IgD-negative memory B cell (primary cell): ENCODE data around the gene EPN3. TPM values are rescaled to one million over a fixed set of nuclear protein-coding genes. Genes with fewer than 3 reads are reported as not detected.

ENCODE experiments used
- H3K27ac Mint-ChIP-seq, 3 donors: one replicate each; pipeline ENCODE4 v1.8.0; 2020 to 2022; ENCODE audit warnings: mild to moderate bottlenecking in 3 of 3, mixed read lengths in 3 of 3, moderate library complexity in 1 of 3
- H3K27me3 Mint-ChIP-seq: one replicate; pipeline ENCODE4 v1.8.0; 2021; ENCODE audit warnings: mixed read lengths
- H3K36me3 Mint-ChIP-seq: one replicate; pipeline ENCODE4 v1.8.0; 2020; ENCODE audit warnings: mild to moderate bottlenecking, mixed read lengths
- H3K4me1 Mint-ChIP-seq, 3 donors: one replicate each; pipeline ENCODE4 v1.8.0; 2020 to 2022; ENCODE audit warnings: mixed read lengths in 3 of 3, mild to moderate bottlenecking in 1 of 3
- H3K4me3 Mint-ChIP-seq, 4 donors: one replicate each; pipeline ENCODE4 v1.8.0; 2020 to 2022; ENCODE audit warnings: mild to moderate bottlenecking in 4 of 4, mixed read lengths in 4 of 4, moderate library complexity in 3 of 4
- H3K9me3 Mint-ChIP-seq, 3 donors: one replicate each; pipeline ENCODE4 v1.8.0; 2020 to 2021; ENCODE audit warnings: mixed read lengths in 3 of 3, mild to moderate bottlenecking in 1 of 3
- polyA plus RNA-seq: library from polyadenylated mRNA; unstranded; fragments of 300-500 nt; fragmentation: Illumina TruSeq; gene quantifications from one replicate; pipeline ENCODE4 v1.2.3, GENCODE V29; 2021

EPN3 gene
- not detected for polyA plus RNA-seq

GRCh38 chr17:50532452-50533024 lies at the start of gene EPN3:
EPN3 (plus strand) TSS chr17:50532735; CDS start chr17:50536557, 3,822 bp downstream.
- Mint-ChIP-seq H3K4me1 (peaks cover 0 to 4% (median 3%) of the 10 kb centered on the region in 3 donors), H3K9me3 (no peaks in the 10 kb centered on the region), H3K27ac (no peak within 1 kb of the TSS), H3K4me3 (no peak within 1 kb of the TSS), H3K27me3 (peaks cover 67% of the 10 kb centered on the region), H3K36me3 (no peaks in the 10 kb centered on the region)

DNA sequence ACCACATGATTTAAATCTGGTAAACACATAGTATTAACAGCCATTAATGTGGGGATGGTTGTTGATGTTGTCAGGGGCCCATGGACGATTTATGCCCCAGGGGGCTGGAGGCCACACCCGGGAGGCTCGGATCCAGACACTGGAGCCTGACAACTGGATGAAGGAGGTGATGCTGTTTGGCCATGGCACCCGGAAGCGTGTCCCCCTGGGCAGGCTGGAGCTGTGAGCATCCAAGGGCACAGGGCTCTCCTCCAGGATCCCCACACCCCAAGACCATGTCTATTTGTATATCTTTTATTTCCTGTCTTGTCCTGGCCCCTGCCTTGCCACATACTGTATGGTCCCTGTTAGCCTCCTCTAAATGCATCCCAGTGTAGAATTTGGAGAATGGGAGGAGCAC lies 49.3 kb upstream of the EPN3 start:
- Mint-ChIP-seq H3K27me3 (no peaks in the 10 kb centered on the region), H3K4me3 (no peak overlapping the region), H3K4me1 (peaks cover 8 to 11% (median 9%) of the 10 kb centered on the region in 3 donors), H3K9me3 (no peaks in the 10 kb centered on the region), H3K27ac (peak overlapping the region in 1 of 3 donors; percentile 27), H3K36me3 (peaks cover 6% of the 10 kb centered on the region)

- H3K36me3 Mint-ChIP-seq = peaks cover 8% of the 10 kb centered on the region
- no peaks in the 10 kb centered on the region for H3K9me3 Mint-ChIP-seq
- H3K27ac Mint-ChIP-seq = peak overlapping the region in 1 of 3 donors; percentile 48
- no peak overlapping the region for H3K4me3 Mint-ChIP-seq
- H3K4me1 Mint-ChIP-seq = peaks cover 2 to 8% (median 5%) of the 10 kb centered on the region in 3 donors
- no peaks in the 10 kb centered on the region for H3K27me3 Mint-ChIP-seq
These were observed 48.0 kb upstream of the EPN3 start for GRCh38 chr17:50484386-50485155.

GRCh38 chr17:50487213-50488096 lies 45.1 kb upstream of the EPN3 start:
- Mint-ChIP-seq H3K9me3 (no peaks in the 10 kb centered on the region), H3K27me3 (no peaks in the 10 kb centered on the region), H3K27ac (no peak overlapping the region), H3K4me1 (peaks cover 0 to 1% (median under 1%) of the 10 kb centered on the region in 3 donors), H3K4me3 (no peak overlapping the region), H3K36me3 (peaks cover 12% of the 10 kb centered on the region)

DNA sequence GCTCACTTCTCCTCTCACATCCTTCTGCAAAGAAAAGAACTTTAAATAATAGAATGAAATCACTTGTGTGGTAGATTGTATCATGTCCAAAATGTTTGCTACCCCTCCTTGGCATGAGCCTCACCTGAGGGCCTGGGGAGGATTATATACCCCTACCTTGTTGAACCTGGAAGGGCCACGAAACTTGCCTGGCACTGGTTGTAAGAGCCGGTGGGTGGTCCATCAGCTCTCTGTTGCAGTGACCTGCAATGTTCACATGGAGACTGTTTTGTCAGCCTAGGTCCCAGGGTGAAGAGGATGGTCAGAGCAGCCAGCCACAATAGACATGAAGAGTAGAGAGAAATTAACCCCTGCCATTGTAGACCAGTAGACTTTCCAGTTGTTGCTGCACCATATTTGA lies 43.7 kb upstream of the EPN3 start:
- no peaks in the 10 kb centered on the region for H3K9me3 Mint-ChIP-seq
- no peak overlapping the region for H3K4me3 Mint-ChIP-seq
- H3K27me3 Mint-ChIP-seq = no peaks in the 10 kb centered on the region
- H3K27ac Mint-ChIP-seq = no peak overlapping the region
- H3K4me1 Mint-ChIP-seq = peaks cover 0 to under 1% (median 0%) of the 10 kb centered on the region in 3 donors
- peaks cover 10% of the 10 kb centered on the region for H3K36me3 Mint-ChIP-seq

- H3K27ac Mint-ChIP-seq = no peak overlapping the region
- H3K9me3 Mint-ChIP-seq = no peaks in the 10 kb centered on the region
- H3K4me3 Mint-ChIP-seq = no peak overlapping the region
- H3K27me3 Mint-ChIP-seq = no peaks in the 10 kb centered on the region
- H3K36me3 Mint-ChIP-seq = peaks cover 6% of the 10 kb centered on the region
- H3K4me1 Mint-ChIP-seq = peaks cover 0 to 2% (median 0%) of the 10 kb centered on the region in 3 donors
These were observed 41.0 kb upstream of the EPN3 start for GRCh38 chr17:50491505-50491904.

DNA sequence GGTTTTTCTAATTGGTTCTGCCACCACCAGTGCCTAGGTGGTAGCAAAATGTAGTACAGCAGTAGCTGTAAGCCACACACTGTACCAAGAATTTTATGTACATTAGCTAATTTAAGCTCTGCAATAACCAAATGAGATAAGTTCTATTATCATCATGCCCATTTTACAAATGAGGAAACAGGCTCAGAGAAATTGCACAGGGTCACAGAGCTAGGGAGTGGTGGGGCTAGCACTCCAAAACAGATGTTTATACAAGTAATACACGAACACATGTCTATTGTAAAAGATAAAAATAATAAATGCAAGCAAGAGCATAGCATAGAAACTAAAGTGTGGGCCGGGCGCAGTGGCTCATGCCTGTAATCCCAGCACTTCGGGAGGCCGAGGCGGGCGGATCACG lies 40.3 kb upstream of the EPN3 start:
- H3K27ac Mint-ChIP-seq = no peak overlapping the region
- peaks cover 0 to 2% (median 0%) of the 10 kb centered on the region in 3 donors for H3K4me1 Mint-ChIP-seq
- no peak overlapping the region for H3K4me3 Mint-ChIP-seq

GRCh38 chr17:50493744-50494143 lies 38.8 kb upstream of the EPN3 start:
- H3K36me3 Mint-ChIP-seq = peaks cover 5% of the 10 kb centered on the region
- peaks cover 0 to 2% (median 0%) of the 10 kb centered on the region in 3 donors for H3K4me1 Mint-ChIP-seq
- no peak overlapping the region for H3K27ac Mint-ChIP-seq

More for the DNA sequence above, 40.3 kb upstream of the EPN3 start:
- H3K27me3 Mint-ChIP-seq = no peaks in the 10 kb centered on the region
- H3K36me3 Mint-ChIP-seq = peaks cover 6% of the 10 kb centered on the region
- no peaks in the 10 kb centered on the region for H3K9me3 Mint-ChIP-seq

DNA sequence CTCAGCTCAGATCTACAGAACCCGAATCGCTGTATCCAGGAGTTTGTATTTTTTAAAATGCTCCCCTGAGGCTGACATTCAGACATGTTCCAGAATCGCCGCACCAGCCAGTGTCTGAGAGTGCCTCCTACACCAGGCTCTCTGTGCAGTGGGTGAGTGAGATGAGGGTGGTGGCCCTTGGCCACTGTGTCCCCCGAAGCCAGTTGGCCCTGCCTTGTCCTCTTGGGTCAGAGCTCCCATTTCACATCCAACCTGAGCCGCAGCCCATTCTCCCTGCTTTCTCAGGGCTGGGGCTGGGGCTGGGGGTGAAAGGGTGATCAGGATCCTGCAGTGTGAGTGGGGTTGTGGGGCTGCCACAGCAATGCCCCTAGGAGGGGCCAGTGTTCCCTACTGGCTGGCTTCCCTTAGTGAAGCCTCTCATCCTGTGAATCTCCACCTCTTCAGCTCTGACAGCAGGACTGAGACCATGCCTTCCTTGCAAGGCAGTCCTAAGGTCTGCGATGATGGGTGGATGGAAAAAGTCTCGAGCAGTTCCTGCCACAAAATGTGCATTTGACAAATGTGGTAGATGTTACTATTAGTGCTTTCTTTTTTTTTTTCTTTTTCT lies 37.2 kb upstream of the EPN3 start:
- Mint-ChIP-seq H3K27me3 (no peaks in the 10 kb centered on the region), H3K27ac (no peak overlapping the region), H3K4me1 (peaks cover 0 to 2% (median 0%) of the 10 kb centered on the region in 3 donors), H3K4me3 (no peak overlapping the region), H3K36me3 (peaks cover 4% of the 10 kb centered on the region), H3K9me3 (no peaks in the 10 kb centered on the region)

More at GRCh38 chr17:50493744-50494143, 38.8 kb upstream of the EPN3 start:
- no peaks in the 10 kb centered on the region for H3K9me3 Mint-ChIP-seq
- no peaks in the 10 kb centered on the region for H3K27me3 Mint-ChIP-seq
- no peak overlapping the region for H3K4me3 Mint-ChIP-seq

DNA sequence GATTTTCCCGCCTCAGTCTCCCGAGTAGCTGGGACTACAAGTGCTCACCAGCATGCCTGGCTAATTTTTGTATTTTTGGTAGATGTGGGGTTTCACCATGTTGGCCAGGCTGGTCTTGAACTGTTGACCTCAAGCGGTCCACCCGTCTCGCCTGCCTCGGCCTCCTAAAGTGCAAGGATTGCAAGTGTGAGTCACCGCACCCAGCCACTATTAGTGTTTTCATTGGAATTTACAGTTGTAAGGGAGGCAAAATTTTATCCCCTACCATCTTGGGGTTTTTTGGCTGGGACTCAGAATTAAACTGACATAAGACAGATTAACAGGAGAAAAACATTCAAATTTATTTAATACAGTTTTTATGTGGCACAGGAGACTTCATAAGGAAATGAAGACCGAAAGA lies 36.6 kb upstream of the EPN3 start:
- Mint-ChIP-seq H3K27ac (no peak overlapping the region), H3K36me3 (peaks cover 4% of the 10 kb centered on the region), H3K27me3 (no peaks in the 10 kb centered on the region), H3K4me1 (peaks cover 0 to 2% (median 0%) of the 10 kb centered on the region in 3 donors), H3K9me3 (no peaks in the 10 kb centered on the region), H3K4me3 (no peak overlapping the region)

- Mint-ChIP-seq H3K27me3 (no peaks in the 10 kb centered on the region), H3K36me3 (no peaks in the 10 kb centered on the region), H3K4me3 (no peak overlapping the region), H3K27ac (no peak overlapping the region), H3K9me3 (no peaks in the 10 kb centered on the region), H3K4me1 (peaks cover 0 to 2% (median 0%) of the 10 kb centered on the region in 3 donors)
These were observed 34.3 kb upstream of the EPN3 start for GRCh38 chr17:50498021-50498874.

- Mint-ChIP-seq H3K4me3 (no peak overlapping the region), H3K36me3 (no peaks in the 10 kb centered on the region), H3K9me3 (no peaks in the 10 kb centered on the region), H3K4me1 (no peaks in the 10 kb centered on the region), H3K27me3 (peaks cover 2% of the 10 kb centered on the region), H3K27ac (no peak overlapping the region)
These were observed 33.3 kb upstream of the EPN3 start for GRCh38 chr17:50499270-50499669.

GRCh38 chr17:50499721-50500120 lies 32.8 kb upstream of the EPN3 start:
- Mint-ChIP-seq H3K4me3 (no peak overlapping the region), H3K4me1 (no peaks in the 10 kb centered on the region)

GRCh38 chr17:50501054-50501453 lies 31.5 kb upstream of the EPN3 start:
- Mint-ChIP-seq H3K36me3 (peaks cover 2% of the 10 kb centered on the region), H3K4me1 (no peaks in the 10 kb centered on the region), H3K27me3 (peaks cover 2% of the 10 kb centered on the region), H3K9me3 (no peaks in the 10 kb centered on the region), H3K27ac (no peak overlapping the region), H3K4me3 (no peak overlapping the region)

More at GRCh38 chr17:50499721-50500120, 32.8 kb upstream of the EPN3 start:
- no peaks in the 10 kb centered on the region for H3K36me3 Mint-ChIP-seq
- peaks cover 2% of the 10 kb centered on the region for H3K27me3 Mint-ChIP-seq
- no peaks in the 10 kb centered on the region for H3K9me3 Mint-ChIP-seq
- no peak overlapping the region for H3K27ac Mint-ChIP-seq
